Activated B cell treated with CpG ODN at 0.5 μM for 24 hours (primary cell): ENCODE results near the gene MRPL36. TPM values are rescaled to one million over a fixed set of nuclear protein-coding genes. Genes with fewer than 3 reads are reported as not detected.

Experiments used
- ATAC-seq: fragments of 200-7000 bp; cut with Tn5 transposase; one replicate; pipeline ENCODE4 v1.10.0; 2021; ENCODE audit warnings: low read depth, mild to moderate bottlenecking, moderate library complexity
- CTCF ChIA-PET: fragments of 350-600 bp; sonication (Branson Sonifier 250); formaldehyde crosslinking; loops from one replicate; lab custom pipeline; 2021; ENCODE audit warnings: antibody characterized with exemption; lab: Charles Lee
- POLR2A ChIA-PET: fragments of 350-600 bp; sonication (Branson Sonifier 250); formaldehyde crosslinking; loops from one replicate; lab custom pipeline; 2021; ENCODE audit warnings: antibody characterized with exemption; lab: Charles Lee
- DNase-seq: peaks from one replicate; pipeline ENCODE4 v3.0.0; 2022
- H3K27ac Mint-ChIP-seq: one replicate; pipeline ENCODE4 v1.8.0; 2020; ENCODE audit warnings: mixed read lengths
- H3K27me3 Mint-ChIP-seq: one replicate; pipeline ENCODE4 v1.8.0; 2021; ENCODE audit warnings: mixed read lengths
- H3K36me3 Mint-ChIP-seq: one replicate; pipeline ENCODE4 v1.8.0; 2021; ENCODE audit warnings: low read depth, mixed read lengths
- H3K4me1 Mint-ChIP-seq: one replicate; pipeline ENCODE4 v1.8.0; 2021; ENCODE audit warnings: mixed read lengths
- H3K4me3 Mint-ChIP-seq: one replicate; pipeline ENCODE4 v1.8.0; 2020; ENCODE audit warnings: mild to moderate bottlenecking, mixed read lengths
- H3K9me3 Mint-ChIP-seq: one replicate; pipeline ENCODE4 v1.8.0; 2020; ENCODE audit warnings: mixed read lengths
- intact Hi-C: fragments of 100-400 bp; cut with micrococcal nuclease; formaldehyde crosslinking; loops from one replicate; pipeline ENCODE4 v1.15.1; 2024
- total RNA-seq: library from RNA; stranded (reverse); gene quantifications from 2 replicates; pipeline ENCODE4 v1.2.3, GENCODE V29; 2022
- TF ChIP-seq, protein P1 (sequence below): fragments of 200-600 bp; IDR thresholded peaks from one replicate; pipeline ENCODE4 v1.8.0; 2022; ENCODE audit warnings: antibody characterized with exemption, mild to moderate bottlenecking

The MRPL36 gene
- total RNA-seq, 1 donor from 2014 or later = 28.7 TPM

DNA sequence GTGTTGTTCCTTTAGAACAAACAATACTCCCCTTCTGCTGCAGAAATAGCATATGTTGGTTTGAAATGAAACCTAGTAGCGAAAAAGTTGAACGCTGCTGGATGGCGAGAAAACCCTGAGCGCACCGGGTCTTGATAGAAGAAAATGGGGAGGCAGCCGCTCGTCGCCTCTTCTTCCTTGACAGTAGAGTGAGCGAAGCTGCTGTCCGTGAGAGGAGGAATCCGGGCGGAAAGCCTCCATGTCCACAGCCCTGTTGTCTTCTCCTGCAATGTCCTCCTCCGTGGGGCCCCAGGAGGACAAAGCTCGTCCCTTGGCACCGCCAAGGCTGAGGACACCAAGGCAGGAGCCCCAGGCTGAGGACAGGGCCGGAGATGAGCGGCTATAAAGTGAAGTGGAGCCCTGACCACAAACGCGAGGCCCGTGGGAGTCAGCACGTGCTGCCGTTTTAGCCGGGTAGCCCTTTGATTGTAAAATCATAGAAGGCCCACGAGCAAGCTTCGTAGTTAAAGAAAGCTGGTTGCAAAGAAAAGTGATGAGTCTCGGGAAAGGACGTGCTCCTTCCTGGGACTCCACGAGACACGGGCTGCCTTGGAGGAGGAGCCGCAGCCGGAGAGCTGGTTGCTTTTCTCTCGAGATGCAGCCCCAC lies 35.6 kb downstream of the MRPL36 start:
- Mint-ChIP-seq H3K27ac (no peak overlapping the region), H3K36me3 (no peaks in the 10 kb centered on the region), H3K4me1 (no peaks in the 10 kb centered on the region), H3K4me3 (no peak overlapping the region), H3K27me3 (peaks cover 32% of the 10 kb centered on the region), H3K9me3 (no peaks in the 10 kb centered on the region)
- TF ChIP-seq, protein P1, sequence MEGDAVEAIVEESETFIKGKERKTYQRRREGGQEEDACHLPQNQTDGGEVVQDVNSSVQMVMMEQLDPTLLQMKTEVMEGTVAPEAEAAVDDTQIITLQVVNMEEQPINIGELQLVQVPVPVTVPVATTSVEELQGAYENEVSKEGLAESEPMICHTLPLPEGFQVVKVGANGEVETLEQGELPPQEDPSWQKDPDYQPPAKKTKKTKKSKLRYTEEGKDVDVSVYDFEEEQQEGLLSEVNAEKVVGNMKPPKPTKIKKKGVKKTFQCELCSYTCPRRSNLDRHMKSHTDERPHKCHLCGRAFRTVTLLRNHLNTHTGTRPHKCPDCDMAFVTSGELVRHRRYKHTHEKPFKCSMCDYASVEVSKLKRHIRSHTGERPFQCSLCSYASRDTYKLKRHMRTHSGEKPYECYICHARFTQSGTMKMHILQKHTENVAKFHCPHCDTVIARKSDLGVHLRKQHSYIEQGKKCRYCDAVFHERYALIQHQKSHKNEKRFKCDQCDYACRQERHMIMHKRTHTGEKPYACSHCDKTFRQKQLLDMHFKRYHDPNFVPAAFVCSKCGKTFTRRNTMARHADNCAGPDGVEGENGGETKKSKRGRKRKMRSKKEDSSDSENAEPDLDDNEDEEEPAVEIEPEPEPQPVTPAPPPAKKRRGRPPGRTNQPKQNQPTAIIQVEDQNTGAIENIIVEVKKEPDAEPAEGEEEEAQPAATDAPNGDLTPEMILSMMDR = no peak
- DNase-seq (no peak), ATAC-seq (no peak)
- POLR2A ChIA-PET = no interaction called here
- intact Hi-C loops = loop anchor here (1.0 kb wide), 1 partner anchor 274 kb away; no protein-coding TSS in a partner anchor
- CTCF ChIA-PET = interaction anchor here (1.4 kb wide), 1 partner anchor 276 kb away, joined by 13 read pairs; no protein-coding TSS in a partner anchor

DNA sequence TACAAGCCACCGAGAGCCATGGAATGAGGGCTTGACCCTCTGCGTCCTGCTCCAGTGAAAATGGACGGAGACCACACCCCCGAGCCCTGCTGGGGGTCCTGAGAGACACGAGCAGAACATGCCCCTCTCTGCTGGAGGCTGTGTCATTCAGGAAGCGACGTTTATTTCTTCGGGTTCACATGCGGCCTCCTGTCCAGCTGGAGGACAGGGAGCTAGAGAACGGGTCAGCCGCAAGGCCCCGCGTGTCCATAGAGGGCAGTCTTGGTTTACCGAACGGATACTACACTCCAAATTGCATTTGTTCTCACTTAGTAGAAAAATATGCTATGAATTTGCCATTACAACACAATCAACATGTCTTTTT lies 36.1 kb downstream of the MRPL36 start:
- H3K27ac Mint-ChIP-seq = no peak overlapping the region
- DNase-seq = no peak
- no peaks in the 10 kb centered on the region for H3K4me1 Mint-ChIP-seq
- H3K36me3 Mint-ChIP-seq = no peaks in the 10 kb centered on the region
- ChIA-PET CTCF (interaction anchor here (1.4 kb wide), 1 partner anchor 276 kb away, joined by 13 read pairs; no protein-coding TSS in a partner anchor), POLR2A (no interaction called here)
- intact Hi-C loops = loop anchor here (1.0 kb wide), 1 partner anchor 275 kb away; no protein-coding TSS in a partner anchor
- TF ChIP-seq, protein P1 = no peak
- H3K27me3 Mint-ChIP-seq = peaks cover 32% of the 10 kb centered on the region
- peaks cover 1% of the 10 kb centered on the region for H3K9me3 Mint-ChIP-seq
- H3K4me3 Mint-ChIP-seq = no peak overlapping the region
- ATAC-seq = no peak

DNA sequence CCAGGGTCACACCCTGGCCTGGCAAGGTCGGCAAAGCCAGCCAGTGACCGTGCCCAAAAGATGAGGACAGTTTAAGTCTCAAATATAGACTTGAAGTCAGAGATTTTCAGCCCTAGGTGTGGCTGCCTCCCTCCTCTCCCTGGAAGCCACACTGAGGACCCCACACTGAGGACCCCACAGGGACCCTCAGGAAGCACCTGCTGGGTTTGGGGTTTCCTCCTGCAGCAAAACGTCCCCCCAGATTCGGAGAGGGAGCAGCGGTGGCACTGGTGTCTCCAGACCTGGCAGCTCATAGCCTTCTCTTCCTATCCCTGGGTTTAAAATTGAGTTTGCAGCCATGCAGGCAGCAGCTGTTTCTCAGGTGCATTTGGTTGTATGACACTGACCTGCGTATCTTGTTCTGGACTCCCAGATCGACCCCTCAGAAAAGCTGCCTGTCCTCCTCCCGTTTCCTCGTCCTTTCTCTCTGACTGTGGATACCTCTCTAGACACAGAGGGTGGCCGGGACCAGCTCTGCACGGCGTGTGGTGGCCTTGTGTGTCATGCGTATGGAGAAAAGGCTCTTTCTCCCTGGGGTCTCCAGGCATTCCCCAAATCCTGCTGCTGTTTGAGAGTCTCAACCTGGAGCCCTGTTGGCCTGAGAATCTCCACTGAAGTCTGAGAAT lies 36.6 kb downstream of the MRPL36 start:
- H3K4me3 Mint-ChIP-seq = no peak overlapping the region
- H3K4me1 Mint-ChIP-seq = no peaks in the 10 kb centered on the region
- intact Hi-C loops = loop anchor here (1.0 kb wide), 1 partner anchor 275 kb away; no protein-coding TSS in a partner anchor
- H3K9me3 Mint-ChIP-seq = peaks cover 6% of the 10 kb centered on the region
- no peaks in the 10 kb centered on the region for H3K36me3 Mint-ChIP-seq
- H3K27me3 Mint-ChIP-seq = peaks cover 31% of the 10 kb centered on the region
- H3K27ac Mint-ChIP-seq = no peak overlapping the region
- DNase-seq (no peak), ATAC-seq (no peak)
- ChIA-PET CTCF (interaction anchor here (1.4 kb wide), 1 partner anchor 277 kb away, joined by 13 read pairs; no protein-coding TSS in a partner anchor), POLR2A (no interaction called here)
- TF ChIP-seq, protein P1 = no peak

DNA sequence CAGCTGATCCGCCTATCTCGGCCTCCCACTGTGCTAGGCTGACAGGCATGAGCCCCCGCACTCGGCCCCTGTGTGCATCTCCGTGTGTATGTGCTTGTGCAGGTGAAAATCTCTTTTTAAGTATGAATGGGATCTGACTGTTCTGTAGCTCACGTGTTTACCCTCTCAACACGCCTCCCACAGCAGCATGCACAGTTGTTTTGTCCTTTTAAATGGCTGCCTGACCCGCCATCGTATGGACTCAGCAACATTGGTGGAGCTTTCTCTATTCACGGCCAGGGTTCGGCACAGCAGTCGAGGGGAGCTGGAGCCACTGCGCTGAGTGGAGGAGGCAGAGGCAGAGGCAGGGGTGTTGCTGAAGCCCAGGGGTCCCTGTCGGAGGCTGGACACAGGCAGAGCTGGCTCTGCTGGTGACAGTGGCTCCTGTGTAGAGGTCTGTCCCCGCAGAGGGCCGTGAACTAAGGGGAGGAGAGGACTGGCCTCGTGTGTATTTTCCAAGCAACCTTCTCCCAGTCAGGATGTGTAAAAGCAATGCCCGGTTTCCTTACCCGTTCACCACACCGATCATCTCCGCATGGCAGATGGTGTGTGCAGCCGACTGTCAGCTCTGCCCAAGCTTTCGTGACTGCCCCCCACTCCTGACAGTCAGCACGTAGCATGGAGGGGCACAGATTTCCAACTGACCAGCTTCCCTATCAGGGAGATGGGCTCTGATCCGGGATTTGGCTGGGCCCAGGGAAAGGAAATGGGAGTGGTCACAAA lies 37.3 kb downstream of the MRPL36 start:
- POLR2A ChIA-PET = no interaction called here
- peaks cover 30% of the 10 kb centered on the region for H3K27me3 Mint-ChIP-seq
- no peaks in the 10 kb centered on the region for H3K4me1 Mint-ChIP-seq
- H3K4me3 Mint-ChIP-seq = no peak overlapping the region
- peaks cover 7% of the 10 kb centered on the region for H3K9me3 Mint-ChIP-seq
- TF ChIP-seq, protein P1 = no peak
- CTCF ChIA-PET = no interaction called here
- H3K27ac Mint-ChIP-seq = no peak overlapping the region
- DNase-seq (no peak), ATAC-seq (no peak)
- intact Hi-C loops = no loop called here
- H3K36me3 Mint-ChIP-seq = no peaks in the 10 kb centered on the region

DNA sequence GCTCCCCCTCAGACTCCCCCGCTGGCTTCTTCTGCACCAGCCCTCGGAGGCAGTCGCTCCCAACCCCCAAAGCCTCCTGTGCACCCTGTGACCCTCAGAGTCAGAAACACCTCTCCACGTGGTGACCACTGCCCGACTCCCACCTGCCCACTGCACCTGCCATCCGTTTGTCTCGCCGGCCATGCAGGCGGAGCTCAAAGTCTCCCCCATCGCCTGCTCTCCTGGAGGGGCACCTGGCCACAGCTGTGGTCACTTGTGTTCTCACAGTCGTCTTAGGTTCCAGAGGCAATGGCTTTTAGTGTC lies 38.2 kb downstream of the MRPL36 start:
- Mint-ChIP-seq H3K9me3 (peaks cover 7% of the 10 kb centered on the region), H3K4me1 (no peaks in the 10 kb centered on the region), H3K27ac (no peak overlapping the region), H3K36me3 (no peaks in the 10 kb centered on the region), H3K27me3 (peaks cover 27% of the 10 kb centered on the region), H3K4me3 (no peak overlapping the region)
- TF ChIP-seq, protein P1 = no peak
- ATAC-seq (no peak), DNase-seq (no peak)
- ChIA-PET CTCF (no interaction called here), POLR2A (no interaction called here)
- intact Hi-C loops = no loop called here
